K562 (cell line): ENCODE results near the gene TOMT.

Experiments used
- BCL6 ChIP-seq: fragments of 250-450 bp; sonication (Bioruptor Pico); IDR thresholded peaks from 2 replicates; pipeline ENCODE4 v1.4.0; 2020
- CTCF ChIP-seq, 3 experiments: IDR thresholded peaks in 2 of 3; conservative IDR thresholded peaks in 1 of 3; 2 replicates each; pipeline ENCODE4 v1.5.1; 2011 to 2012; ENCODE audit warnings: low read length in 3 of 3, mild to moderate bottlenecking in 3 of 3, control low read depth in 2 of 3, improper control_type of control experiment in 1 of 3, inconsistent platforms in 1 of 3, low read depth in 1 of 3, mixed read lengths in 1 of 3, moderate library complexity in 1 of 3; ENCODE audit not compliant: insufficient read depth in 2 of 3
- HMG20A ChIP-seq: fragments of 450-650 bp; formaldehyde crosslinking; conservative IDR thresholded peaks from 2 replicates; pipeline ENCODE4 v1.4.0; 2020; ENCODE audit warnings: mild to moderate bottlenecking, mixed read lengths
- IRF2 ChIP-seq: sonication (generic); formaldehyde crosslinking; IDR thresholded peaks from 2 replicates; pipeline ENCODE4 v1.8.1; 2022; ENCODE audit warnings: mild to moderate bottlenecking, missing genetic modification reagents
- NR2F6 ChIP-seq: fragments of 450-650 bp; formaldehyde crosslinking; IDR thresholded peaks from 2 replicates; pipeline ENCODE4 v1.4.0; 2020; ENCODE audit warnings: mild to moderate bottlenecking
- PHF20 ChIP-seq: fragments of 450-650 bp; IDR thresholded peaks from 2 replicates; pipeline ENCODE4 v1.6.1; 2018; ENCODE audit not compliant: partially characterized antibody
- TFAP4 ChIP-seq: sonication (generic); formaldehyde crosslinking; IDR thresholded peaks from 2 replicates; pipeline ENCODE4 v1.8.0; 2022; ENCODE audit warnings: missing genetic modification reagents, mild to moderate bottlenecking, moderate library complexity, borderline replicate concordance

DNA sequence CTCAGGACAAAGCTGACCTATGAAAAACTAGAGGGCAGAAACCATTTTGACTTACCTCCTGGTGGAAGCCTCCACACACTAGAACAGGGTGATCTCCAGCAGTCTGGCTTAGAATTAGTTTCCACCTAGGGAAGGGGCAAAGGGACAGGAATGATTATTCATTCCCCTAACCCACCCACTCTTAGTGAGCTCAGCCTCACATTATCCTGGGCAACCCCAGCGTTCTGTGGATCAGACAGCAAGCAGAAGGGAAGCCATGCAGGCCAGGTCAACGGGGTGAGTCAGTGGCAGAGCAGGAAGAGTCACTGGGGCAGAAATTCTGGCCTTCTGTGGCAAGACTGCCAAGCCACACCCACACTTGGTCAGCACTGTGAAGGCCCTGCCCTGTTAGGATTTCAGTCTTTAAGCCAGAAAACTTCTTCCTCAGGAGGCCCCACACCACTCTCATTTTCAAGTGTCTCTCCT, 35.9 kb upstream of the TOMT start:
- 0 out of 2 replicates have a peak, but pooled peaks have one; percentile 34 for TF ChIP-seq BCL6 (CRISPR knock-in tag)
- no peak for TF ChIP-seq TFAP4 (CRISPR knock-in tag)
- no peak for TF ChIP-seq NR2F6
- no peak for TF ChIP-seq CTCF (IDR thresholded peaks at IDR 0.05 in 2 of 3, conservative IDR thresholded peaks at IDR 0.05 in 1 of 3; ENCODE audit: insufficient read depth in 2 of 3, low read depth in 1 of 3, low read length in 3 of 3)
- TF ChIP-seq PHF20: no peak
- TF ChIP-seq IRF2 (CRISPR knock-in tag): no peak
- no peak for TF ChIP-seq HMG20A (CRISPR knock-in tag)
